HG03135 (cell line): ENCODE results near the gene IKZF3.
"Not testable (repeated sequence)": the region's sequence is repeated elsewhere in the genome, so short reads cannot be mapped to it uniquely, and the experiment has no call there.

Experiments
- ATAC-seq: cut with Tn5 transposase; IDR thresholded peaks from one replicate; pipeline ENCODE4 v1.9.1; 2021; ENCODE audit warnings: mild to moderate bottlenecking, moderate library complexity; ENCODE audit not compliant: unreplicated experiment

IKZF3 gene

GRCh38 chr17:39863918-39864746 is at the start of gene IKZF3:
Gene IKZF3 (minus strand): TSS chr17:39864312. CDS start chr17:39864126, 186 bp downstream.
- ATAC-seq: no peak

- no peak for ATAC-seq
Observed at GRCh38 chr17:39908789-39909352, 44.8 kb upstream of the IKZF3 start.

- no peak for ATAC-seq
Observed at GRCh38 chr17:39904990-39905288, 40.8 kb upstream of the IKZF3 start.

GRCh38 chr17:39903158-39903884 is 39.2 kb upstream of the IKZF3 start:
- no peak for ATAC-seq

GRCh38 chr17:39902027-39902426 is 37.9 kb upstream of the IKZF3 start:
- ATAC-seq: not testable (repeated sequence)

- ATAC-seq: no peak
Observed at GRCh38 chr17:39899215-39899614, 35.1 kb upstream of the IKZF3 start.

- no peak for ATAC-seq
Observed at GRCh38 chr17:39898088-39898487, 34.0 kb upstream of the IKZF3 start.

GRCh38 chr17:39894681-39895376 is 30.7 kb upstream of the IKZF3 start:
- ATAC-seq: no peak

- no peak for ATAC-seq
Observed at GRCh38 chr17:39889200-39889599, 25.1 kb upstream of the IKZF3 start.

- no peak for ATAC-seq
Observed at GRCh38 chr17:39887078-39887477, 23.0 kb upstream of the IKZF3 start.

GRCh38 chr17:39886102-39886501 is 22.0 kb upstream of the IKZF3 start:
- ATAC-seq: not testable (repeated sequence)

GRCh38 chr17:39872751-39873150 is 8.6 kb upstream of the IKZF3 start:
- ATAC-seq: no peak

GRCh38 chr17:39871801-39872200 is 7.7 kb upstream of the IKZF3 start:
- ATAC-seq: no peak

GRCh38 chr17:39870776-39871175 is 6.7 kb upstream of the IKZF3 start:
- ATAC-seq: no peak

GRCh38 chr17:39868554-39868942 is 4.4 kb upstream of the IKZF3 start:
- no peak for ATAC-seq

- ATAC-seq: no peak
Observed at GRCh38 chr17:39867880-39868553, 3.9 kb upstream of the IKZF3 start, which contains the start of gene ZPBP2. Gene ZPBP2 (plus strand): TSS chr17:39868202. CDS start chr17:39868355, 153 bp downstream.

- peak; percentile 51 for ATAC-seq
Observed at GRCh38 chr17:39867084-39867879, 3.2 kb upstream of the IKZF3 start.

- ATAC-seq: no peak
Observed at GRCh38 chr17:39866013-39866730, 2.1 kb upstream of the IKZF3 start.

- ATAC-seq: no peak
Observed at GRCh38 chr17:39863244-39863917, 731 bp downstream of the IKZF3 start.
